HFF-Myc (cell line): ENCODE measurements around the gene PHKB.

Source experiments
- DNase-seq: peaks from one replicate; pipeline ENCODE4 v3.0.0-alpha.2; 2011; ENCODE audit warnings: low read depth; ENCODE audit errors: extremely low read depth
- H3K4me3 ChIP-seq: replicated peaks from 2 replicates; pipeline ENCODE4 v1.5.1; 2011; ENCODE audit warnings: low read depth, mild to moderate bottlenecking, control low read depth, low read length
- CTCF ChIP-seq: IDR thresholded peaks from 2 replicates; pipeline ENCODE4 v1.5.1; 2012; ENCODE audit warnings: mild to moderate bottlenecking, low read depth, low read length, control low read depth; ENCODE audit errors: missing control alignments

The PHKB gene

GRCh38 chr16:47634126-47634525, 173.0 kb downstream of the PHKB start:
- no peak for TF ChIP-seq CTCF
- H3K4me3 ChIP-seq: no peak overlapping the region
- no peak for DNase-seq

GRCh38 chr16:47634727-47635126, 173.6 kb downstream of the PHKB start:
- no peak for TF ChIP-seq CTCF
- DNase-seq: no peak
- H3K4me3 ChIP-seq: no peak overlapping the region

GRCh38 chr16:47636501-47637099, 175.5 kb downstream of the PHKB start:
- no peak for TF ChIP-seq CTCF
- H3K4me3 ChIP-seq: no peak overlapping the region
- no peak for DNase-seq

GRCh38 chr16:47638175-47638574, 177.0 kb downstream of the PHKB start:
- TF ChIP-seq CTCF: no peak
- DNase-seq: no peak
- no peak overlapping the region for H3K4me3 ChIP-seq

GRCh38 chr16:47640661-47641060, 179.5 kb downstream of the PHKB start:
- no peak for TF ChIP-seq CTCF
- H3K4me3 ChIP-seq: no peak overlapping the region

GRCh38 chr16:47643323-47644000, 182.3 kb downstream of the PHKB start:
- no peak for DNase-seq
- H3K4me3 ChIP-seq: no peak overlapping the region
- no peak for TF ChIP-seq CTCF

More at GRCh38 chr16:47640661-47641060, 179.5 kb downstream of the PHKB start:
- DNase-seq: no peak
